Esophagus (tissue), 2 donors: ENCODE measurements around the gene HOXA5. TPM values are rescaled to one million over a fixed set of nuclear protein-coding genes. Genes with fewer than 3 reads are reported as not detected.

Experiments used
- H3K27ac ChIP-seq, 2 donors: one replicate each; pipeline ENCODE4 v1.5.1; 2013; ENCODE audit warnings: low read depth in 2 of 2, mild to moderate bottlenecking in 2 of 2, inconsistent platforms in 1 of 2, low read length in 1 of 2, moderate library complexity in 1 of 2
- H3K27me3 ChIP-seq, 2 donors: one replicate each; pipeline ENCODE4 v1.6.1; 2013; ENCODE audit warnings: low read length in 2 of 2, control low read depth in 1 of 2, mild to moderate bottlenecking in 1 of 2; ENCODE audit not compliant: insufficient read depth in 2 of 2, control insufficient read depth in 1 of 2
- H3K36me3 ChIP-seq, 2 donors: one replicate each; pipeline ENCODE4 v1.6.1; 2013; ENCODE audit warnings: low read length in 1 of 2; ENCODE audit not compliant: control insufficient read depth in 2 of 2, insufficient read depth in 2 of 2
- H3K4me1 ChIP-seq, 2 donors: one replicate each; pipeline ENCODE4 v1.6.1; 2013; ENCODE audit warnings: low read length in 1 of 2; ENCODE audit not compliant: control insufficient read depth in 2 of 2, insufficient read depth in 2 of 2
- H3K4me3 ChIP-seq, 2 donors: one replicate each; pipeline ENCODE4 v1.5.1; 2013; ENCODE audit warnings: low read length in 2 of 2, mild to moderate bottlenecking in 2 of 2, low read depth in 1 of 2, moderate library complexity in 1 of 2
- H3K9me3 ChIP-seq, 2 donors: one replicate each; pipeline ENCODE4 v1.6.1; 2013; ENCODE audit warnings: mild to moderate bottlenecking in 2 of 2, low read depth in 1 of 2, low read length in 1 of 2, moderate library complexity in 1 of 2; ENCODE audit not compliant: control insufficient read depth in 2 of 2, insufficient read depth in 1 of 2
- WGBS, 2 donors: extraction: QIAGEN DNeasy Blood & Tissue Kit; methylation state at CpG; one replicate each; pipeline ENCODE4 v1.1.7; 2013; 5-methylcytosine and 5-hydroxymethylcytosine counted together
- polyA plus RNA-seq, 2 donors: library from polyadenylated mRNA; stranded (reverse); fragments of 200-250 nt; gene quantifications; one replicate each; pipeline ENCODE4 v1.2.3, GENCODE V29; 2013
- donor health status: healthy with polysubstance abuse.
- donor health status: Bipolar disorder and iron deficiency.

Gene HOXA5
- polyA plus RNA-seq, 2 donors, result 1.7 to 3.5 TPM

DNA sequence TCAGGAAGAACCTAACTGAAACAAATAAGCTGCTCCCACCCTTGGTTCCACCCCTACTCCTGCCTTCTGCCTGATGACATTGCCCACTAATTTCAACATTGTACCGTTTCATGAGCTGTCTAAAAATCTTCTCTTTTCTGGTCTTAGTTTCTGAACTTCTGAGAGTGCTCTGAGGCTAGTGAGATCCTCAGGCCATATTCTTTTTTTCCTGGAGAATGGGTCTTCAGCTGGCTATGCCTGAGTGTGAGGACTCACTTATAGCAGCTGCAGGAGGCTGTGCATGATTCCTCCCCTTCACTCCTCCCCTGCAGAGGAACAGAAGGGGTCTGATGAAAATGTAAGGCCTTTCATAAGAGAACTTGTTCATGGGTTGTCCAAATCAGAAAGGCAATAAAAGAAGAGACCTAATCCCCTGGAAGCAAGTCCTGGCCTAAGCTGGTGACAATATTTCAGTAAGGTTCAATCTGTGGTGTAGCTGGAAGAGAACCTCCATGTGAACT lies 24.0 kb downstream of the HOXA5 start:
- Histone ChIP-seq H3K9me3 (no peaks in the 10 kb centered on the region), H3K36me3 (no peaks in the 10 kb centered on the region), H3K4me1 (peaks cover 0 to 2% of the 10 kb centered on the region in 2 donors), H3K4me3 (no peak overlapping the region), H3K27ac (peak overlapping the region; percentile 31 to 72), H3K27me3 (no peaks in the 10 kb centered on the region)
- 40 to 45% methylated on average over 1 of the region's 1 CpG for WGBS, 2 donors

DNA sequence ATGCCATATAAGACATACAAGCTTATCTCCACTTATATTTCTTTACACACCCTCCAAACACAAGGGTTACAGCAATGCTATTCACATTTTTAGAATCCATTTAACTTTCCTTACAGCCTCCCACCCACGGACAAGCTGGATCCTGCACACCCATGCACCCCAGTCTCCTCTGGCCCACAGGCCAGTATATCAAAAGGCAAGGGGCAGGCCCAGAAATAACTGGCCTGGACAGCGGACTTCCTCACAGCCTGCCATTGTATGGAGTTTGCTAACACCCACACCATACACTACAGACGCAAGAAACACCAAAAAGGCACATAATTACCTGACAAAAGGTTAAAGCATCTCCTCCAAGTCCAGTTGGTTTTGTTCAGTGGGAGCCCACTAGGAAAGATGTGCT lies 24.9 kb downstream of the HOXA5 start:
- Histone ChIP-seq H3K27ac (peak overlapping the region; percentile 85 to 91), H3K4me1 (peaks cover 0 to 2% of the 10 kb centered on the region in 2 donors), H3K9me3 (no peaks in the 10 kb centered on the region), H3K4me3 (peak overlapping the region in 1 of 2 donors; percentile 77), H3K36me3 (no peaks in the 10 kb centered on the region), H3K27me3 (no peaks in the 10 kb centered on the region)
- 23 to 32% methylated on average over 3 of the region's 3 CpGs for WGBS, 2 donors

DNA sequence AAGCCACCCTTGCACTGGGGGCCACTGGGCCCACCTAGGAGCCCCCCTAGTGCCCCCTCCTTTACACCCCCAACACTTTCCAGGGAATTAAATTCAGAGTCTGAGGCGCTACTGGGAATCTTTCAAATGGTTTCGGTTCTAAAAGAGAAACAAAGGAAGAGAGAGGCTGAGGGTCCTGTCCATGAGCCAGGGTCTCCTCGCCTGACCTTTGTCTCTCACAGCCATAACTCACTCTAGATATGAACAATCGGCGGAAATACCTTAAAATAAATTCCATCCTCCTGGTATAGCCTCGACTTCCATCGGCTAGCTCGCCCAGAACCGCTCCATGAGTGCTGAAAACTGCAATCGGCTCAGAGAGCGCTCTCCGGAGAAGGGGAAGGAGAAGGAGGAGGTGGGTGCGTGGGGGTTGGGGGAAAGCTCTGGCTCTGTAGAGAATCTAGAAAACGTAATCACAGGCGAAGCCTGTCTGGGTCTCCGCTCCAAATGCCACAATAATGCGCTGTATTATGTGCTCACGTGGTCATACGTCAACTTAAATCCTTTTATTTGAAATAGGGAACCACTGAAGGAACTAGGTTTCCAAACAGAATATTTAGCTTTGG lies 25.5 kb downstream of the HOXA5 start:
- H3K27me3 ChIP-seq, result no peaks in the 10 kb centered on the region
- H3K36me3 ChIP-seq, result no peaks in the 10 kb centered on the region
- H3K27ac ChIP-seq, result peak overlapping the region; percentile 85 to 91
- H3K4me3 ChIP-seq, result peak overlapping the region; percentile 42 to 77
- peaks cover 0 to 2% of the 10 kb centered on the region in 2 donors for H3K4me1 ChIP-seq
- H3K9me3 ChIP-seq, result no peaks in the 10 kb centered on the region
- 20 to 34% methylated on average over 19 of the region's 19 CpGs for WGBS, 2 donors

DNA sequence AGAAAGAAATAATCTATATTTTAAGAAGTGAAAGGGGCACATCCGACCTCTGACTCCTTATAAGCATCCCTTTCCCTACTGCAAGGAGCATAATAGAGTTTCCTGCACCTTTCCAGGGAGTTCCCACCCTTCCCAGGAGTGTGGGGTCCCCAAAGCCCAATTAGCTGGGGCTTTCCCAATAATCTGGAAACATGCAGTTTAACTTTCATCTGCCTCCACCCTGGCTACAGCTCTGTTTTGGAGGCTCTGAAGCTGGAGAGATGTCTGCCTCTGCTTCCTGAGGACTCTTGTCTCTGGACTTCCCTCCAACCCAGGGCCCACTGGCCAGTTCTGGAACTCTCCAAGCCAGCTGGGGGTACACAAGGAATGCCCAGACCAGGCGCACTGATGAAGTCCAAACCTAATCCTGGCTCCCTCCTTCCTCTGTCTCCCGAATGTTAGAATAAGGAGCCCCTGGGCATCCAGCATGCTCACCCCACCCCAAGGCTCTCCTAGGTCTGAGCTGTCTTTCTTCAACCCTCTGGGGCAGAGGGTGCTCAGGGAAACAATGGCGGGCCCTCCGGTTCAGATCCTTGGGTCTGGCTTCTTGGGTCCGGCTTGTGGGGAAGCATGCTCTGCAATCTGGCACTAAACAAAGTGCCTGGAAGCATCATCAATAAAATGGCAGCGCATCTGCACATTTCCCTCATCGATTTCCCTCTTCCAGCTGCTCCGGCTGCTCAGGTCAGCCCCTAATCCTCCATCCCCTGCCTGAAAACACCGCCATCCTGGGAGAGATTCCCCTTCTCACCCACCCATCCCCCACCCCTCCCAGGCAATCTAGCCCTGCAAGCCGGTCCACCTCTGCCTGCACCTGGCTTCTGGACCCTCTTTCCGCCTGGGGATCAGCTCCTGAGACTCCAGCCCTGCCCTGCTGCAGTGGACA lies 26.3 kb downstream of the HOXA5 start:
- Histone ChIP-seq H3K36me3 (no peaks in the 10 kb centered on the region), H3K9me3 (no peaks in the 10 kb centered on the region), H3K27me3 (no peaks in the 10 kb centered on the region), H3K27ac (peak overlapping the region; percentile 85 to 91), H3K4me1 (peaks cover 0 to 2% of the 10 kb centered on the region in 2 donors), H3K4me3 (peak overlapping the region; percentile 42 to 77)
- WGBS, 2 donors, result 22 to 25% methylated on average over 12 of the region's 12 CpGs

DNA sequence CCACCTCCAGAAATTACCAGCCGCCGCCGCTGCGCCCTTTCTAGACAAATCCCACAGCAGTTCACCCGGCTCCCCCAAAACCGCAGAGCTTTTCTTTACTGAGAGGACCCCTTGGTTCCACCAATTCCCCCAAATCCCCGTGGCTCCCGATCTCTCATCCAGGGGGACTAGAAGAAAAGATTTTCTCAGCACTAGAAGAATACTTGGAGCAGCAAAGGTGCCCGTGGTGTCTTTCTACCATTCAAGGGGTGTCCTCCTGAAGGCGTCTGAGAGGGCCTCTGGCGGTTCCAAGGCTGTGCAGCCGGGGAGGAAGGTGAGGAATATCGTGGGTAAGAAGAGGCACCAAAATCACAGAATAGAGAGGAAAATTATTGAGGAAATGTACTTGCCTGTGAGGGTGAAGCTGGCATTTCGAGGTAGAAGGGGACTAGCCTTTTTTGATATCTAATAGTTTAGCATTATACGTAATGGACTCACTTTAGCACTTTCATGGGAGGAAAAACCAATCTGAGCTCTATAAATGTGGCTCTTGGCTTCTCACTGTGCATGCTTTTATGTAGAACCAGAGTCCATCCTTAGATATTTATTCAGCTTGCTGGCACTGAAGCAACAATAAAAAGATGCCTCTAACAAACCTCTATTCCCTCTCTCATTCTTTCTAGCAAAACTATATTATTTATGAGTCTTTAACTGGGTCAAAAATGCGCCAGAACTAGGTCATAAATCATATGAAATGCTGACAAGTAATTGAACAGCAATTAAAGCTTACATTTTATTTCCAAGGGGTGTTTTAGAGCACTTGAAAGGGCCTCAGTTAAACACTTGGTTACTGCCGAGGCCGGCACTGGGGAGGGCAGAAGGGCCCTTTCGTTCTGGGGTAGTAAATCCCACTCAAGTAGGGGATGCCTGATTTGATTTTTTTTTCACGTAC lies 27.2 kb downstream of the HOXA5 start:
- no peaks in the 10 kb centered on the region for H3K36me3 ChIP-seq
- peak overlapping the region; percentile 91 to 97 for H3K27ac ChIP-seq
- WGBS, 2 donors, result 20 to 32% methylated on average over 20 of the region's 20 CpGs
- peak overlapping the region; percentile 64 to 77 for H3K4me3 ChIP-seq
- no peaks in the 10 kb centered on the region for H3K27me3 ChIP-seq
- no peaks in the 10 kb centered on the region for H3K9me3 ChIP-seq
- peaks cover 0 to 2% of the 10 kb centered on the region in 2 donors for H3K4me1 ChIP-seq

DNA sequence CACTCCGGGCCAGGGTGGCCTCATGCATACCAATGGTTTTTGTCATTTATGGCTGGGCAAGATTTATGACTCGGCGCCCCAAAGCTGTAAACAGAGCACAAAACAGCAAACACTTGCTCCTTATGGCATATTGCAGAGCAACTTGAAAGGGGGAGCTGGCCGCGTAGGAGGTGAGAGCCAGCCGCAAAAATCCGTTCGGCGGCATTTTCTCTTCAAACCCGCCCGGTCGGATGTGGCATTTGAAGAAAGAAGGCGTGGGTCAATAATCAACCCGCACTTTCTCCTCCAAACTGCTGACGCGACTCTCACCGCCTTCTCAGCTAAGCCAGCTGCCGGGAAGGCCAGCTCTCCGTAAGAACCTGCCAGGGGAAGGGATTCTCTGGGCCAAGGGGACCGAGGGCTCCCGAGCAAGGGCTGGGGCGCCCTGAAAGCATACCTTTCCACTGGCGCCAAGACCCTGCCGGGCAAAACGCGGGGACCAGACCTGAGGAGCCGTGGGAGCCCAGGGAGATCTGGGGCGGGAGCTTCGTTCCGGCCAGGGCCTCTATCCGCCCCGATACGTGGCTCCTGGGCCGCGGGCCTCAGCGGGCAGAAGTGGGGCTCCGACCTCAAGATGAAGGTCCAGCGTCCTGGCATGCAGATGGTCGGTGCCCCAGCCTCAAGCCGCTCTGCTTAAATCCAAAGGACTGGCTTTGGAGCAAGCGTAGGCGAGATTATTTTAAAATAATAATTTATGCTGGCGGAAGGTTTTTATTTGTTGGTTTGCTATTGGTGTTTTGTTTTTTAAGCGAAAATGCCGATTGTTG lies 28.1 kb downstream of the HOXA5 start:
- WGBS, 2 donors, result 22% methylated on average over 45 of the region's 45 CpGs
- H3K27me3 ChIP-seq, result no peaks in the 10 kb centered on the region

DNA sequence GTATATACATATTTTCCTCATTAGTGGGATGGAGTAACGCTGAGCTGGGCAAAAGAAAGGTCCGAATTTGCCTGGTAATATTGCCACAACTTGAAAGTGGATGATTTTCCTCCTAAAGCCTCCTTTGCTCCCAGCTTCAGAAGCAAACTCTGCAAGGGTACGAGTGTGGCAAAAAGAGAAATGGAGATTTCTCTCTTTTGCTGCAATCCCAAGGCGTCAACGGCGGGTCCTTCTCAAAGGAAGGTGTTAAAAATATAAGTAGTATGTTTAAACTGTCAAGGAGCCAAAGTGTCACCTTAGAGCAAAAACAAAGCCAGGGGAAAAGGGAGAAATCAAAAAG lies 28.6 kb downstream of the HOXA5 start:
- H3K4me1 ChIP-seq, result peaks cover 2 to 3% of the 10 kb centered on the region in 2 donors
- 23 to 32% methylated on average over 6 of the region's 6 CpGs for WGBS, 2 donors

More for the DNA sequence above, 28.1 kb downstream of the HOXA5 start:
- no peaks in the 10 kb centered on the region for H3K36me3 ChIP-seq
- H3K4me3 ChIP-seq, result peak overlapping the region; percentile 64 to 77
- H3K27ac ChIP-seq, result peak overlapping the region; percentile 91 to 97
- no peaks in the 10 kb centered on the region for H3K9me3 ChIP-seq
- H3K4me1 ChIP-seq, result peaks cover 0 to 2% of the 10 kb centered on the region in 2 donors

DNA sequence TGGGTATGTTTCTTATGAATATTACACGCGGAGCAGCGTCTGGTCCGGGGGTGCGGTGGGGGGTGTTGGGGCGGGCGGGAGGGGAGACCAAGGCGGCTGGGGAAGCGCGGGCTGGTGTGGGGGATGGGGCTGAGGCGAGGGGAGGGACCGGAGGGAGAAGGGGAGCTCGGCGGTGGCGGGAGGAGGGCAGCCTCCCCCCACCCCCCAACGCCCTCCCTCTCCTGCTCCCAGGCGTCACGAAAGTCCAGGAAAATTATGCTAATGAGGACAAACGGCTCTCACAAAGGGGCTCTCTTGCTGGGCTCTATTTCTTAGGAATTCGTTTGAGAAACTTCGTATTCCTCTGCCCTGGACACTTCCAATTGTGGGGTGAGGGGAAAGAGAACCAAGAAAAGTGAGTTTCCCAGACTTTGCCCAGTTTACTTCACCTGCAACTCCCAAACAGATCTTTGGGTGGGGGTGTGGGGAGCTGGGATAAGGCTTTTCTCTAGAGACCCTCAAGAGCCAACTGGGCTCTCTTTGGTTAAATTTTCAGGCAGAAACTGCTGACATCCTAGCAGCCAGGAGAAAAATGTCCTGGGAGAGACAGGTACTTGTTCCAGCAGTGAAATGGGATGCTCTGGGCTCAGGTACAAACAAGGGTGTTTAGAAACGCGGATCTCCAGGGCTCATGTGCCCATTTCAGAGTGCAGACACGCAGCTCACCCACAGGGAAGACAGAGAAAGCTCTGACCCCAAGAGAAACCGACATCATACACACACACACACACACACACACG lies 29.3 kb downstream of the HOXA5 start:
- no peaks in the 10 kb centered on the region for H3K9me3 ChIP-seq
- H3K27ac ChIP-seq, result peak overlapping the region; percentile 99
- H3K27me3 ChIP-seq, result no peaks in the 10 kb centered on the region
- WGBS, 2 donors, result 20 to 22% methylated on average over 23 to 25 of the region's 26 CpGs
- H3K36me3 ChIP-seq, result no peaks in the 10 kb centered on the region
- peak overlapping the region; percentile 72 to 77 for H3K4me3 ChIP-seq
- H3K4me1 ChIP-seq, result peaks cover 2 to 8% of the 10 kb centered on the region in 2 donors

More for the DNA sequence above, 28.6 kb downstream of the HOXA5 start:
- peak overlapping the region; percentile 64 to 77 for H3K4me3 ChIP-seq
- H3K9me3 ChIP-seq, result no peaks in the 10 kb centered on the region
- H3K27ac ChIP-seq, result peak overlapping the region; percentile 91 to 97
- no peaks in the 10 kb centered on the region for H3K36me3 ChIP-seq
- no peaks in the 10 kb centered on the region for H3K27me3 ChIP-seq
